H1 (cell line): Measurements from ENCODE around the gene FNDC10. TPM values are rescaled to one million over a fixed set of nuclear protein-coding genes. Genes with fewer than 3 reads are reported as not detected.

ENCODE experiments used
- ASH2L ChIP-seq: fragments of 200-600, 300-600 bp; sonication (generic); IDR thresholded peaks from one replicate; pipeline ENCODE4 v1.7.1; 2017; ENCODE audit warnings: low read length
- BCL11A ChIP-seq, 2 experiments: IDR thresholded peaks; one replicate each; pipeline ENCODE4 v1.6.1; 2011; ENCODE audit warnings: low read depth in 2 of 2, low read length in 2 of 2, mild to moderate bottlenecking in 2 of 2
- CBX5 ChIP-seq: fragments of 300-800, 300-1000 bp; sonication (generic); IDR thresholded peaks from 2 replicates; pipeline ENCODE4 v1.7.1; 2016; ENCODE audit warnings: antibody characterized with exemption, low read length, low read depth
- CEBPB ChIP-seq: IDR thresholded peaks from 2 replicates; pipeline ENCODE4 v1.6.1; 2012; ENCODE audit warnings: low read depth, low read length
- CREB1 ChIP-seq: IDR thresholded peaks from 2 replicates; pipeline ENCODE4 v1.6.1; 2012; ENCODE audit warnings: inconsistent platforms
- CTCF ChIP-seq, 3 experiments: IDR thresholded peaks; 1 replicate in 2 of 3; 2 replicates in 1 of 3; pipeline versions ENCODE4 v1.5.1 to v1.6.1; 2011; ENCODE audit warnings: low read length in 3 of 3, mild to moderate bottlenecking in 3 of 3, inconsistent platforms in 2 of 3, low read depth in 1 of 3, moderate library complexity in 1 of 3; ENCODE audit not compliant: insufficient read depth in 1 of 3; ENCODE audit errors: control extremely low read depth in 1 of 3
- E2F6 ChIP-seq: IDR thresholded peaks from 2 replicates; pipeline ENCODE4 v1.6.1; 2012; ENCODE audit warnings: inconsistent platforms
- HDAC2 ChIP-seq, 2 experiments: fragments of 300-600 bp in 1 of 2; sonication (generic) in 1 of 2; IDR thresholded peaks; 2 replicates each; pipeline ENCODE4 v1.6.1; 2011 to 2012; ENCODE audit warnings: low read depth in 2 of 2, low read length in 2 of 2, mild to moderate bottlenecking in 2 of 2, moderate library complexity in 2 of 2, borderline replicate concordance in 1 of 2, inconsistent platforms in 1 of 2
- POLR2A ChIP-seq, 2 experiments: IDR thresholded peaks; 1 replicate in 1 of 2; 2 replicates in 1 of 2; pipeline ENCODE4 v1.6.1; 2011; ENCODE audit warnings: low read depth in 2 of 2, low read length in 2 of 2, mild to moderate bottlenecking in 2 of 2; ENCODE audit errors: control extremely low read depth in 1 of 2
- RBBP5 ChIP-seq: IDR thresholded peaks from 2 replicates; pipeline ENCODE4 v1.7.1; 2012; ENCODE audit warnings: low read depth, mild to moderate bottlenecking, inconsistent platforms, low read length, moderate library complexity, borderline replicate concordance
- SAP30 ChIP-seq: fragments of 300-600 bp; sonication (generic); IDR thresholded peaks from 2 replicates; pipeline ENCODE4 v1.7.1; 2012; ENCODE audit warnings: low read length, moderate library complexity, mild to moderate bottlenecking, inconsistent platforms; ENCODE audit not compliant: insufficient read depth, insufficient replicate concordance
- SIN3A ChIP-seq, 2 experiments: IDR thresholded peaks in 1 of 2; conservative IDR thresholded peaks in 1 of 2; 2 replicates each; pipeline ENCODE4 v1.6.1; 2011 to 2012; ENCODE audit warnings: low read length in 2 of 2, improper control_type of control experiment in 1 of 2, low read depth in 1 of 2, mild to moderate bottlenecking in 1 of 2
- SIRT6 ChIP-seq: IDR thresholded peaks from one replicate; pipeline ENCODE4 v1.7.1; 2012; ENCODE audit warnings: low read length, inconsistent platforms
- SP2 ChIP-seq: IDR thresholded peaks from 2 replicates; pipeline ENCODE4 v1.6.1; 2012; ENCODE audit warnings: mild to moderate bottlenecking, low read length, inconsistent platforms
- SRF ChIP-seq: IDR thresholded peaks from 2 replicates; pipeline ENCODE4 v1.6.1; 2011; ENCODE audit warnings: mild to moderate bottlenecking, low read depth, low read length, moderate library complexity
- SUZ12 ChIP-seq: fragments of 200-600 bp; sonication (generic); IDR thresholded peaks from 2 replicates; pipeline ENCODE4 v1.6.1; 2012; ENCODE audit warnings: mild to moderate bottlenecking, inconsistent platforms, low read length, moderate library complexity, mixed read lengths
- TAF1 ChIP-seq: IDR thresholded peaks from 2 replicates; pipeline ENCODE4 v1.6.1; 2011; ENCODE audit warnings: mild to moderate bottlenecking, low read depth, low read length
- TAF7 ChIP-seq: optimal IDR thresholded peaks from 2 replicates; pipeline ENCODE3; 2011; ENCODE audit warnings: low read depth, mild to moderate bottlenecking, inconsistent platforms, low read length, moderate library complexity, borderline replicate concordance
- USF2 ChIP-seq: IDR thresholded peaks from 2 replicates; pipeline ENCODE4 v1.6.1; 2011; ENCODE audit warnings: low read length, improper control_type of control experiment
- YY1 ChIP-seq: IDR thresholded peaks from 2 replicates; pipeline ENCODE4 v1.6.1; 2011; ENCODE audit warnings: low read depth, mild to moderate bottlenecking, low read length
- polyA plus RNA-seq, 7 experiments: library from polyadenylated mRNA; depleted of rRNA in 3 of 7; stranded (reverse) in 5 of 7; unstranded in 2 of 7; fragments of >200 nt in 5 of 7; fragments of 200-250 nt in 2 of 7; gene quantifications; 1 replicate in 5 of 7; 2 replicates in 1 of 7; 4 replicates in 1 of 7; pipeline versions ENCODE4 v1.2.1 to v1.2.3, GENCODE V29; 2011 to 2013; ENCODE audit warnings: missing spikeins in 2 of 7, mixed read lengths in 2 of 7
- total RNA-seq: library from RNA; stranded (reverse); fragmentation: NEBNext Ultra II Directional; extraction: Animal tissue kit (Norgen Biotek cat#: 25700); gene quantifications from 2 replicates; pipeline ENCODE4 v1.2.1, GENCODE V29; 2021

FNDC10 gene
- total and polyA plus RNA-seq, 2 of the 8 experiments (the other 6 are each of a cell fraction or from before 2014, with no cell fraction given) = 19.0 to 21.8 TPM

GRCh38 chr1:1615256-1616044 lies 15.5 kb upstream of the FNDC10 start, which contains the start of gene MIB2 (continued):
- no peak for TF ChIP-seq BCL11A (IDR thresholded peaks at IDR 0.05; ENCODE audit: low read depth in 2 of 2, low read length in 2 of 2)
- TF ChIP-seq SIN3A (conservative IDR thresholded peaks at IDR 0.05 in 1 of 2, IDR thresholded peaks at IDR 0.05 in 1 of 2; ENCODE audit: low read depth in 1 of 2, low read length in 2 of 2) = peak; percentile 23 to 97; a peak in 2 of 4 replicates
- TF ChIP-seq YY1 = no peak
- peak; percentile 78 for TF ChIP-seq TAF1
- 0 out of 4 replicates have a peak, but pooled peaks of 1 of the 2 experiments have one; percentile 7 for TF ChIP-seq HDAC2 (IDR thresholded peaks at IDR 0.05; ENCODE audit: borderline replicate concordance in 1 of 2, low read depth in 2 of 2, low read length in 2 of 2)
- TF ChIP-seq USF2 = no peak
- no peak for TF ChIP-seq CTCF (IDR thresholded peaks at IDR 0.05; ENCODE audit: control extremely low read depth in 1 of 3, insufficient read depth in 1 of 3, low read depth in 1 of 3, low read length in 3 of 3)
- 0 out of 2 replicates have a peak, but pooled peaks have one; percentile 72 for TF ChIP-seq RBBP5
- TF ChIP-seq TAF7 = no peak
- peak; percentile 75 for TF ChIP-seq ASH2L
- peak; percentile 99 for TF ChIP-seq CREB1
- TF ChIP-seq SUZ12 = no peak
- TF ChIP-seq SIRT6 = no peak
- TF ChIP-seq SP2 = no peak
- TF ChIP-seq SRF = peak; percentile 80
- TF ChIP-seq POLR2A (IDR thresholded peaks at IDR 0.05; ENCODE audit: control extremely low read depth in 1 of 2, low read depth in 2 of 2, low read length in 2 of 2) = peak in 1 of 2 experiments; percentile 92; a peak in 2 of 3 replicates
- TF ChIP-seq CBX5 = no peak
- TF ChIP-seq SAP30 = no peak
- TF ChIP-seq E2F6 = no peak; the same call in 1 of the 2 replicates
- no peak for TF ChIP-seq CEBPB
